ENCODE results near the gene ABLIM1. TPM values are rescaled to one million over a fixed set of nuclear protein-coding genes. Genes with fewer than 3 reads are reported as not detected.
A peak's percentile ranks its signal among the peaks of the same experiment; 100 is the strongest.

ABLIM1 gene
- total and polyA plus RNA-seq, 2 of the 13 experiments (the other 11 are each of a cell fraction or from before 2014, with no cell fraction given), result 59.4 to 92.7 TPM

GRCh38 chr10:114532226-114532625 lies 125.8 kb downstream of the ABLIM1 start:
- in situ Hi-C loops (cut with HindIII; ENCODE audit: extremely low pct_ligation_motif_present, low pct_unique_long_range_greater_than_20kb) (no loop called here), intact Hi-C loops (cut with micrococcal nuclease; ENCODE audit: unreplicated experiment) (no loop called here)
- Histone ChIP-seq H2AFZ (ENCODE audit: low read length) (no peak overlapping the region), H3K27me3 (ENCODE audit: control insufficient read depth in 1 of 2, insufficient read depth in 2 of 2, low read length in 2 of 2) (no peaks in the 10 kb centered on the region), H3K79me2 (ENCODE audit: insufficient read depth, low read length) (no peaks in the 10 kb centered on the region), H3K4me3 (replicated peaks in 1 of 3; ENCODE audit: insufficient read depth in 1 of 3, low read depth in 2 of 3, low read length in 3 of 3) (no peak overlapping the region), H3K9me3 (ENCODE audit: low read length) (no peaks in the 10 kb centered on the region), H3K4me1 (ENCODE audit: insufficient read depth, low read length) (peaks cover 22% of the 10 kb centered on the region), H3K27ac (ENCODE audit: extremely low read length, insufficient read depth, low read length) (no peak overlapping the region), H3K9ac (ENCODE audit: insufficient read depth, low read depth, low read length) (no peak overlapping the region), H3K4me2 (ENCODE audit: low read depth, low read length) (no peak overlapping the region), H3K36me3 (replicated peaks in 1 of 2; ENCODE audit: control insufficient read depth in 1 of 2, insufficient read depth in 2 of 2, low read length in 2 of 2) (no peaks in the 10 kb centered on the region), H4K20me1 (ENCODE audit: insufficient read depth, low read length) (no peaks in the 10 kb centered on the region)
- DNase-seq (ENCODE audit: low spot score), result no peak
- ChIA-PET CTCF (ENCODE audit: low intra/inter-chr PET ratio, low total read pairs) (no interaction called here), POLR2A (no interaction called here)
- no peak for FAIRE-seq
- no peak for ATAC-seq
- no TSS peak for BruUV-seq (replicated peaks)
- no peak for TF ChIP-seq HOXA9 (CRISPR knock-in tag; IDR thresholded peaks at IDR 0.05; ENCODE audit: borderline replicate concordance)
- no peak for TF ChIP-seq SNAI1 (CRISPR knock-in tag; IDR thresholded peaks at IDR 0.05; ENCODE audit: borderline replicate concordance)
- no peak for TF ChIP-seq ATF1 (CRISPR knock-in tag; IDR thresholded peaks at IDR 0.05)
- no peak for TF ChIP-seq NFATC3 (CRISPR knock-in tag; IDR thresholded peaks at IDR 0.05)
- WGBS (ENCODE audit: low lambda C conversion rate), result 98% methylated on average over 4 of the region's 5 CpGs

DNA sequence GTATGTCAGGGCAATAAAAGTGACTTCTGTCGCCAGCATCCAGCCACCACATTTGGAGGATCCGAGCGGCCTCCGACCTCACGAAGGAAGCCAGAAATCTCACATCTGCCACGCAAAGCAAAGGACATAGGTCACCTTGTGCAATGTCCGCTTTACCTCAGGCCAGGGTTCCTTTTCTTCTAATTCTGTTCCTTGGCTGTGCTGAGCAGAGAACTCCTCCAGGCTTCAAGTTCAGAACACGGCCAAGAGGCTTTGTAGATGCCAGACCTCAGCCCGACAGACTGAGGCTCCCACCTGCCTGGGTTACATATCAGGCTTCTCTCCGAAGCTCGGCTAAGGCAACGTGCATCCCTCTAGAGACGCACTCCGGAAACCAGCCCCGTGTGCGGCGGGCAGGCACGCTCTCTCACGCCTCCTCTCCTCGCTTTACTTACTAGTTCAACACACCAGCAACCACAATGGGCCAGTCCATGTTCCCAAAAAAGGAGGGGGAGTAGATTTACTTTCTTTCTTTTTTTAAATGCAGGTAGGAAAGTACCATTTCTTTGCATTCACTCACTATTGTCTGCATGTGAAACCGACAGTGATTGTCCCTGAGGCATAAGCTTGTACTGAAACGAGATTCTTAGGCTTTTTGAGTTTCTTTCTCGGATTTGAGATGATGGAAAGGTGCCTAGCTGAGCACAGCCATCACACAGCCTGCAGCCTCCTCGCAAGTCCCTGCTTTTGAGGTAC lies 131.4 kb downstream of the ABLIM1 start:
- in situ Hi-C loops (cut with HindIII; ENCODE audit: extremely low pct_ligation_motif_present, low pct_unique_long_range_greater_than_20kb) (no loop called here), intact Hi-C loops (cut with micrococcal nuclease; ENCODE audit: unreplicated experiment) (loop anchor here (1.0 kb wide), 2 partner anchors 37 to 55 kb away; no protein-coding TSS in a partner anchor)
- CTCF ChIA-PET (ENCODE audit: low intra/inter-chr PET ratio, low total read pairs), result no interaction called here
- Histone ChIP-seq H3K4me3 (replicated peaks in 1 of 3; ENCODE audit: insufficient read depth in 1 of 3, low read depth in 2 of 3, low read length in 3 of 3) (peak overlapping the region; percentile 66 to 84 (median 73)), H3K4me2 (ENCODE audit: low read depth, low read length) (peak overlapping the region; percentile 77), H3K36me3 (replicated peaks in 1 of 2; ENCODE audit: control insufficient read depth in 1 of 2, insufficient read depth in 2 of 2, low read length in 2 of 2) (peaks cover 0 to 1% of the 10 kb centered on the region in 2 experiments; a peak in 1 of 5 replicates), H2AFZ (ENCODE audit: low read length) (peak overlapping the region; percentile 60), H3K27me3 (ENCODE audit: control insufficient read depth in 1 of 2, insufficient read depth in 2 of 2, low read length in 2 of 2) (no peaks in the 10 kb centered on the region; a peak in 1 of 5 replicates), H3K4me1 (ENCODE audit: insufficient read depth, low read length) (peaks cover 48% of the 10 kb centered on the region), H3K27ac (ENCODE audit: extremely low read length, insufficient read depth, low read length) (peak overlapping the region; percentile 92), H3K9me3 (ENCODE audit: low read length) (no peaks in the 10 kb centered on the region), H3K9ac (ENCODE audit: insufficient read depth, low read depth, low read length) (peak overlapping the region; percentile 88), H4K20me1 (ENCODE audit: insufficient read depth, low read length) (no peaks in the 10 kb centered on the region; the same call in 1 of the 2 replicates), H3K79me2 (ENCODE audit: insufficient read depth, low read length) (peaks cover 47% of the 10 kb centered on the region)
- POLR2A ChIA-PET, result interaction anchor here (0.9 to 1.6 kb wide), 9 partner anchors 9 to 157 kb away, joined by 3 to 12 read pairs (median 3); no protein-coding TSS in a partner anchor
- 1% methylated on average over 15 of the region's 24 CpGs for WGBS (ENCODE audit: low lambda C conversion rate)
- FAIRE-seq, result peak; percentile 76
- TSS peak; percentile 69 for BruUV-seq (replicated peaks)
- peak; percentile 88 for DNase-seq (ENCODE audit: low spot score)
- peak; percentile 99 for ATAC-seq
- peak; percentile 98 for TF ChIP-seq POLR2G (IDR thresholded peaks at IDR 0.05; ENCODE audit: low read depth, low read length)
- no peak for TF ChIP-seq TRIM24 (CRISPR knock-in tag; IDR thresholded peaks at IDR 0.05)
- TF ChIP-seq, protein P1, sequence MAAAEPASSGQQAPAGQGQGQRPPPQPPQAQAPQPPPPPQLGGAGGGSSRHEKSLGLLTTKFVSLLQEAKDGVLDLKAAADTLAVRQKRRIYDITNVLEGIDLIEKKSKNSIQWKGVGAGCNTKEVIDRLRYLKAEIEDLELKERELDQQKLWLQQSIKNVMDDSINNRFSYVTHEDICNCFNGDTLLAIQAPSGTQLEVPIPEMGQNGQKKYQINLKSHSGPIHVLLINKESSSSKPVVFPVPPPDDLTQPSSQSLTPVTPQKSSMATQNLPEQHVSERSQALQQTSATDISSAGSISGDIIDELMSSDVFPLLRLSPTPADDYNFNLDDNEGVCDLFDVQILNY (CRISPR knock-in tag; conservative IDR thresholded peaks at IDR 0.05), result no peak
- TF ChIP-seq ZNF282 (IDR thresholded peaks at IDR 0.05; ENCODE audit: partially characterized antibody), result no peak
- TF ChIP-seq, protein P2, sequence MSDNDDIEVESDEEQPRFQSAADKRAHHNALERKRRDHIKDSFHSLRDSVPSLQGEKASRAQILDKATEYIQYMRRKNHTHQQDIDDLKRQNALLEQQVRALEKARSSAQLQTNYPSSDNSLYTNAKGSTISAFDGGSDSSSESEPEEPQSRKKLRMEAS (IDR thresholded peaks at IDR 0.05), result peak; percentile 98
- TF ChIP-seq ESRRA (CRISPR knock-in tag; IDR thresholded peaks at IDR 0.05; ENCODE audit: low read depth), result peak; percentile 87
- TF ChIP-seq MAFG (CRISPR knock-in tag; IDR thresholded peaks at IDR 0.05), result no peak
- no peak for TF ChIP-seq ZFP41 (CRISPR knock-in tag; IDR thresholded peaks at IDR 0.05; ENCODE audit: borderline replicate concordance)
- peak; percentile 63 for TF ChIP-seq XRCC5 (optimal IDR thresholded peaks at IDR 0.05; ENCODE audit: low read length)
- no peak for TF ChIP-seq SNAI1 (CRISPR knock-in tag; IDR thresholded peaks at IDR 0.05; ENCODE audit: borderline replicate concordance)
- no peak for TF ChIP-seq SYNCRIP (IDR thresholded peaks at IDR 0.05; ENCODE audit: insufficient read depth, low read depth, low read length)
- no peak; the same call in 1 of the 2 replicates for TF ChIP-seq PREB (CRISPR knock-in tag; IDR thresholded peaks at IDR 0.05)

All from HepG2 (cell line).